Testis (tissue), 2 donors: ENCODE measurements around the gene GAPVD1.

Experiments used
- POLR2A ChIP-seq: fragments of 450-650 bp; IDR thresholded peaks from one replicate; pipeline ENCODE4 v1.6.1; 2017; ENCODE audit warnings: antibody characterized with exemption, mild to moderate bottlenecking, moderate library complexity
- TF ChIP-seq, protein P1 (sequence below), 3 experiments: fragments of 450-650 bp in 2 of 3; fragments of 200-600 bp in 1 of 3; sonication (generic) in 1 of 3; IDR thresholded peaks; one replicate each; pipeline ENCODE4 v1.5.1; 2016 to 2019; ENCODE audit warnings: antibody characterized with exemption in 3 of 3, mild to moderate bottlenecking in 2 of 3, moderate library complexity in 1 of 3

DNA sequence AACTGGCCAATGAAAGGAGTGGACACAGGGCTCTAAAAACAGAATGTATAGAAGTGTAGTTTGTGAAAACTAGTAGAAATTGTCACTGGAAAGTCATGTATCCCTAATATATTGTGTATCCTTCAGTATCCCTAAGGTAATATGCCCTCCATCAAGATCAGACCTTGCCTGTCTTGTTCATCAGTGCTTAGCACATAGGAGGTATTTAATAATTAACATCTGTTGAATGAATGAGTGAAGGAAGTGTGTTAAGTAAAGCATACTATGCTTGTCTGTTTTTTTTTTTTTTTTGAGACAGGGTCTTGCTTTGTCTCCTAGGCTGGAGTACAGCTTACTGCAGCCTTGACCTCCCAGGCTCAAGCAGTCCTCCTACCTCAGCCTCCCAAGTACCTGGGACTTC is 15.8 kb downstream of the GAPVD1 start:
- TF ChIP-seq, protein P1, sequence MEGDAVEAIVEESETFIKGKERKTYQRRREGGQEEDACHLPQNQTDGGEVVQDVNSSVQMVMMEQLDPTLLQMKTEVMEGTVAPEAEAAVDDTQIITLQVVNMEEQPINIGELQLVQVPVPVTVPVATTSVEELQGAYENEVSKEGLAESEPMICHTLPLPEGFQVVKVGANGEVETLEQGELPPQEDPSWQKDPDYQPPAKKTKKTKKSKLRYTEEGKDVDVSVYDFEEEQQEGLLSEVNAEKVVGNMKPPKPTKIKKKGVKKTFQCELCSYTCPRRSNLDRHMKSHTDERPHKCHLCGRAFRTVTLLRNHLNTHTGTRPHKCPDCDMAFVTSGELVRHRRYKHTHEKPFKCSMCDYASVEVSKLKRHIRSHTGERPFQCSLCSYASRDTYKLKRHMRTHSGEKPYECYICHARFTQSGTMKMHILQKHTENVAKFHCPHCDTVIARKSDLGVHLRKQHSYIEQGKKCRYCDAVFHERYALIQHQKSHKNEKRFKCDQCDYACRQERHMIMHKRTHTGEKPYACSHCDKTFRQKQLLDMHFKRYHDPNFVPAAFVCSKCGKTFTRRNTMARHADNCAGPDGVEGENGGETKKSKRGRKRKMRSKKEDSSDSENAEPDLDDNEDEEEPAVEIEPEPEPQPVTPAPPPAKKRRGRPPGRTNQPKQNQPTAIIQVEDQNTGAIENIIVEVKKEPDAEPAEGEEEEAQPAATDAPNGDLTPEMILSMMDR (IDR thresholded peaks at IDR 0.05), result no peak
- TF ChIP-seq POLR2A, result no peak
